Left kidney (tissue), 2 donors: ENCODE measurements around the gene APOL1. TPM values are rescaled to one million over a fixed set of nuclear protein-coding genes. Genes with fewer than 3 reads are reported as not detected.

Experiments used
- DNase-seq: peaks from one replicate; pipeline ENCODE4 v3.0.0-alpha.2; 2013
- polyA plus RNA-seq: library from polyadenylated mRNA; unstranded; fragments of 120-200 nt; gene quantifications from one replicate; pipeline ENCODE4 v1.2.1, GENCODE V29; 2013; ENCODE audit not compliant: insufficient read length

Gene APOL1
- polyA plus RNA-seq, 1 donor = 11.7 TPM

- no peak for DNase-seq
Observed at GRCh38 chr22:36311386-36312085, 58.6 kb downstream of the APOL1 start.

- no peak for DNase-seq
Observed at GRCh38 chr22:36315325-36315724, 62.4 kb downstream of the APOL1 start.

GRCh38 chr22:36316419-36316818 is 63.5 kb downstream of the APOL1 start:
- DNase-seq = no peak

Other genes with a start within 250 kb of the APOL1 start
- gene RBFOX2, start 224.3 kb upstream of the APOL1 start, polyA plus RNA-seq = 143 TPM
- 15.7 TPM for gene APOL3, start 92.4 kb upstream of the APOL1 start, polyA plus RNA-seq
- 10.9 TPM for gene APOL4, start 51.3 kb upstream of the APOL1 start, polyA plus RNA-seq
- gene APOL2, start 13.6 kb upstream of the APOL1 start, polyA plus RNA-seq = 35.1 TPM
- gene MYH9, start 134.8 kb downstream of the APOL1 start, polyA plus RNA-seq = 263 TPM
- 110 TPM for gene TXN2, start 228.5 kb downstream of the APOL1 start, polyA plus RNA-seq